K562 (cell line): ENCODE results near the gene CBX2. TPM values are rescaled to one million over a fixed set of nuclear protein-coding genes. Genes with fewer than 3 reads are reported as not detected.
A peak's percentile ranks its signal among the peaks of the same experiment; 100 is the strongest.

Experiments
- ATAC-seq: fragments of 200-7000 bp; cut with Tn5 transposase; 3 replicates; pipeline ENCODE4 v1.9.1; 2020; ENCODE audit warnings: moderate library complexity
- BruUV-seq: library from RNA; stranded (reverse); fragments of 400-500 nt; replicated peaks from 2 replicates; lab custom pipeline; 2021; lab: Mats Ljungman, UMichigan
- CTCF ChIA-PET: fragments of 300-600 bp; formaldehyde crosslinking; extraction: SDS; loops from one replicate; lab custom pipeline; 2021; ENCODE audit warnings: low intra/inter-chr PET ratio; lab: Yijun Ruan, JAX
- POLR2A ChIA-PET: fragments of 300-600, 350-650 bp; sonication (Branson Sonifier 250); formaldehyde crosslinking; extraction: SDS; loops from one replicate; lab custom pipeline; 2021; ENCODE audit warnings: antibody characterized with exemption, inconsistent platforms; lab: Yijun Ruan, JAX
- DNase-seq, 4 experiments: peaks; one replicate each; pipeline versions ENCODE4 v3.0.0 to v3.0.0-alpha.2; 2011 to 2018; ENCODE audit warnings: low spot score in 3 of 4, mixed read lengths in 3 of 4; ENCODE audit errors: extremely low read depth in 1 of 4
- FAIRE-seq: peaks from 2 replicates; lab custom pipeline; 2011; peaks lifted over from hg19 to GRCh38; lab: Jason Lieb, UNC
- H2AFZ ChIP-seq: 2 replicates; pipeline ENCODE4 v1.6.0; 2011; ENCODE audit warnings: low read depth, low read length, control low read depth, inconsistent platforms
- H3K27ac ChIP-seq: fragments of 200-600 bp; 3 replicates; pipeline ENCODE4 v1.8.0; 2011; ENCODE audit warnings: low read depth, mild to moderate bottlenecking, control low read depth, inconsistent platforms, low read length, moderate library complexity, mixed read lengths; ENCODE audit errors: extremely low read depth
- H3K27me3 ChIP-seq, 2 experiments: fragments of 300-600 bp in 1 of 2; 2 replicates in 1 of 2; 3 replicates in 1 of 2; pipeline versions ENCODE4 v1.6.0 to v1.8.0; 2011; ENCODE audit warnings: inconsistent platforms in 2 of 2, low read length in 2 of 2, mild to moderate bottlenecking in 1 of 2, mixed read lengths in 1 of 2, moderate library complexity in 1 of 2; ENCODE audit not compliant: control insufficient read depth in 2 of 2, insufficient read depth in 2 of 2
- H3K36me3 ChIP-seq: fragments of 300-600 bp; 3 replicates; pipeline ENCODE4 v1.8.0; 2011; ENCODE audit warnings: mild to moderate bottlenecking, low read length, inconsistent platforms; ENCODE audit not compliant: control insufficient read depth, insufficient read depth
- H3K4me1 ChIP-seq, 2 experiments: fragments of 200-600 bp in 1 of 2; replicated peaks in 1 of 2; 2 replicates in 1 of 2; 3 replicates in 1 of 2; pipeline versions ENCODE4 v1.5.1 to v1.8.0; 2011; ENCODE audit warnings: inconsistent platforms in 2 of 2, low read length in 2 of 2, mild to moderate bottlenecking in 1 of 2, mixed read lengths in 1 of 2, moderate library complexity in 1 of 2; ENCODE audit not compliant: control insufficient read depth in 2 of 2, insufficient read depth in 2 of 2
- H3K4me2 ChIP-seq: 2 replicates; pipeline ENCODE4 v1.6.1; 2011; ENCODE audit warnings: low read length, control low read depth, inconsistent platforms, mixed read lengths; ENCODE audit not compliant: insufficient read depth
- H3K4me3 ChIP-seq: fragments of 200-600 bp; sonication (generic), shearing (Covaris generic); 2 replicates; pipeline ENCODE4 v1.5.1; 2016; ENCODE audit warnings: control low read depth, inconsistent platforms
- H3K79me2 ChIP-seq: fragments of 200-600 bp; 3 replicates; pipeline ENCODE4 v1.8.0; 2011; ENCODE audit warnings: low read length, inconsistent platforms; ENCODE audit not compliant: control insufficient read depth, insufficient read depth
- H3K9ac ChIP-seq, 2 experiments: 2 replicates each; pipeline versions ENCODE4 v1.6.0 to v1.6.1; 2011; ENCODE audit warnings: low read depth in 2 of 2, low read length in 2 of 2, control low read depth in 1 of 2, inconsistent platforms in 1 of 2, mild to moderate bottlenecking in 1 of 2, mixed read lengths in 1 of 2; ENCODE audit not compliant: insufficient read depth in 1 of 2
- H3K9me1 ChIP-seq: one replicate; pipeline ENCODE4 v1.6.0; 2011; ENCODE audit warnings: inconsistent platforms, mild to moderate bottlenecking, low read length, moderate library complexity; ENCODE audit not compliant: control insufficient read depth, insufficient read depth
- H3K9me3 ChIP-seq: replicated peaks from 2 replicates; pipeline ENCODE4 v1.5.1; 2011; ENCODE audit warnings: low read depth, low read length, inconsistent platforms; ENCODE audit not compliant: control insufficient read depth, insufficient read depth
- H4K20me1 ChIP-seq: replicated peaks from 2 replicates; pipeline ENCODE4 v1.6.1; 2011; ENCODE audit warnings: low read length, inconsistent platforms, mixed read lengths; ENCODE audit not compliant: control insufficient read depth, insufficient read depth
- FOXP4 ChIP-seq: sonication (generic); formaldehyde crosslinking; IDR thresholded peaks from 2 replicates; pipeline ENCODE4 v1.8.0; 2022; ENCODE audit warnings: mild to moderate bottlenecking, missing genetic modification reagents, borderline replicate concordance
- GABPA ChIP-seq: fragments of 200-800 bp; sonication (Bioruptor generic); conservative IDR thresholded peaks from 2 replicates; pipeline ENCODE4 v1.6.1; 2016; ENCODE audit warnings: low read depth, missing genetic modification characterization, missing compliant biosample characterization
- HDAC1 ChIP-seq, 2 experiments: fragments of 450-650 bp; IDR thresholded peaks; 2 replicates each; pipeline ENCODE4 v1.6.1; 2016 to 2017; ENCODE audit warnings: inconsistent platforms in 1 of 2, mild to moderate bottlenecking in 1 of 2, moderate library complexity in 1 of 2
- NFIC ChIP-seq: fragments of 450-650 bp; IDR thresholded peaks from 2 replicates; pipeline ENCODE4 v1.6.1; 2017; ENCODE audit warnings: mild to moderate bottlenecking, inconsistent platforms
- NR2C1 ChIP-seq, 2 experiments: fragments of 450-650 bp; IDR thresholded peaks; 2 replicates each; pipeline ENCODE4 v1.6.1; 2017; ENCODE audit warnings: mild to moderate bottlenecking in 2 of 2, antibody characterized with exemption in 1 of 2, inconsistent platforms in 1 of 2, missing compliant biosample characterization in 1 of 2, missing genetic modification characterization in 1 of 2
- RCOR1 ChIP-seq, 2 experiments: IDR thresholded peaks; 2 replicates each; pipeline ENCODE4 v1.6.1; 2012; ENCODE audit warnings: low read depth in 2 of 2, low read length in 2 of 2, borderline replicate concordance in 1 of 2, improper control_type of control experiment in 1 of 2
- SNRNP70 ChIP-seq: fragments of 200-400 bp; formaldehyde crosslinking; optimal IDR thresholded peaks from 2 replicates; pipeline ENCODE3; 2017; ENCODE audit warnings: low read depth, low read length
- VEZF1 ChIP-seq: fragments of 200-800 bp; sonication (Bioruptor generic); IDR thresholded peaks from 2 replicates; pipeline ENCODE4 v1.6.1; 2017; ENCODE audit warnings: missing genetic modification characterization, missing compliant biosample characterization
- ZNF609 ChIP-seq: sonication (generic); formaldehyde crosslinking; IDR thresholded peaks from 2 replicates; pipeline ENCODE4 v1.8.1; 2023; ENCODE audit warnings: missing genetic modification reagents, mild to moderate bottlenecking, borderline replicate concordance
- whole genome bisulfite sequencing: fragments of 100-300 bp; shearing (Covaris generic); methylation state at CpG from one replicate; pipeline ENCODE4 v1.1.6; 2016; ENCODE audit warnings: low coverage, mixed read lengths; ENCODE audit not compliant: insufficient coverage; ENCODE audit errors: missing lambda C conversion rate; 5-methylcytosine and 5-hydroxymethylcytosine counted together
- in situ Hi-C: fragments of 300-500 bp; cut with MboI; formaldehyde crosslinking; loops from 4 replicates; pipeline ENCODE4 v1.15.0; 2018; ENCODE audit warnings: inconsistent platforms, mixed read lengths
- intact Hi-C: fragments of 100-400 bp; cut with micrococcal nuclease; formaldehyde crosslinking; loops from 2 replicates; pipeline ENCODE4 v1.14.2; 2022
- polyA plus RNA-seq, 8 experiments: library from polyadenylated mRNA; depleted of rRNA in 4 of 8; stranded (reverse) in 5 of 8; unstranded in 3 of 8; fragments of >200 nt; fragmentation: Nextera tagmentation in 2 of 8; fragmentation: Illumina TruSeq in 1 of 8; extraction: Ambion mirVana in 2 of 8; extraction: Trizol in 1 of 8; gene quantifications; 2 replicates each; pipeline versions ENCODE4 v1.2.1 to v1.2.3, GENCODE V29; 2011 to 2014; ENCODE audit warnings: inconsistent platforms in 1 of 8, missing spikeins in 1 of 8
- total RNA-seq, 7 experiments: library from RNA; depleted of rRNA in 6 of 7; stranded (reverse); fragments of >200 nt in 6 of 7; fragmentation: Illumina TruSeq in 2 of 7; extraction: Trizol in 2 of 7; gene quantifications; 2 replicates each; pipeline versions ENCODE4 v1.2.1 to v1.2.3, GENCODE V29; 2011 to 2021; ENCODE audit warnings: low replicate concordance in 1 of 7

The CBX2 gene
- total and polyA plus RNA-seq, 9 of the 15 experiments (the other 6 are each of a cell fraction or from before 2014, with no cell fraction given), result 0.66 to 26.9 (median 13.9) TPM

GRCh38 chr17:79826841-79827578 is 49.1 kb downstream of the CBX2 start (continued):
- TF ChIP-seq FOXP4 (CRISPR knock-in tag) (0 out of 2 replicates have a peak, but pooled peaks have one; percentile 65), NFIC (0 out of 2 replicates have a peak, but pooled peaks have one; percentile 9)
- TF ChIP-seq, all 486 proteins: peak for 34

GRCh38 chr17:79829004-79829403 is 51.1 kb downstream of the CBX2 start:
- ChIA-PET POLR2A (interaction anchor here (1.0 to 17.8 kb wide), 5 partner anchors 8 to 62 kb away, joined by 3 to 386 read pairs (median 4); partner anchors contain the start of gene CBX4), CTCF (interaction anchor here (0.7 kb wide), 1 partner anchor 1581 kb away, joined by 3 read pairs; no protein-coding TSS in a partner anchor)
- BruUV-seq, result no TSS peak
- Histone ChIP-seq H3K36me3 (peaks cover 4% of the 10 kb centered on the region; the same call in 1 of the 3 replicates), H3K27me3 (no peaks in the 10 kb centered on the region), H3K9me3 (no peaks in the 10 kb centered on the region), H3K9me1 (no peaks in the 10 kb centered on the region), H3K4me2 (peak overlapping the region; percentile 19; the same call in 1 of the 2 replicates), H2AFZ (0 out of 2 replicates have a peak overlapping the region, but pooled peaks have one; percentile 6), H3K4me3 (no peak overlapping the region), H3K79me2 (peaks cover 63% of the 10 kb centered on the region), H3K9ac (peak overlapping the region; percentile 30 to 41; a peak in 3 of 4 replicates), H3K4me1 (peaks cover 64 to 87% of the 10 kb centered on the region in 2 experiments), H3K27ac (peak overlapping the region; percentile 99), H4K20me1 (no peaks in the 10 kb centered on the region)
- in situ Hi-C loops, result no loop called here
- FAIRE-seq (peak; percentile 74), ATAC-seq (no peak), DNase-seq (peak in 2 of 4 experiments; percentile 37 to 64)
- WGBS, result 32% methylated on average over 2 of the region's 2 CpGs
- intact Hi-C loops, result no loop called here
- TF ChIP-seq SNRNP70 (no peak), VEZF1 (CRISPR knock-in tag) (peak; percentile 18; the same call in 1 of the 2 replicates), RCOR1 (IDR thresholded peaks at IDR 0.05; ENCODE audit: borderline replicate concordance in 1 of 2, low read depth in 2 of 2, low read length in 2 of 2) (peak in 1 of 2 experiments; percentile 40; a peak in 1 of 4 replicates), HDAC1 (IDR thresholded peaks at IDR 0.05) (0 out of 4 replicates have a peak, but pooled peaks of 1 of the 2 experiments have one; percentile 21), NR2C1 (IDR thresholded peaks at IDR 0.05) (no peak), NR2C1 (tag; IDR thresholded peaks at IDR 0.05) (no peak), ZNF609 (CRISPR knock-in tag) (no peak), GABPA (peak; percentile 44)
